HL-60/S4 (cell line): ENCODE measurements around the gene HPGDS.

Experiments
- in situ Hi-C: fragments of 300-500 bp; cut with MboI; formaldehyde crosslinking; loops from 2 replicates; pipeline ENCODE4 v1.14.3; 2022; ENCODE audit warnings: low sequenced_read_pairs

HPGDS gene

DNA sequence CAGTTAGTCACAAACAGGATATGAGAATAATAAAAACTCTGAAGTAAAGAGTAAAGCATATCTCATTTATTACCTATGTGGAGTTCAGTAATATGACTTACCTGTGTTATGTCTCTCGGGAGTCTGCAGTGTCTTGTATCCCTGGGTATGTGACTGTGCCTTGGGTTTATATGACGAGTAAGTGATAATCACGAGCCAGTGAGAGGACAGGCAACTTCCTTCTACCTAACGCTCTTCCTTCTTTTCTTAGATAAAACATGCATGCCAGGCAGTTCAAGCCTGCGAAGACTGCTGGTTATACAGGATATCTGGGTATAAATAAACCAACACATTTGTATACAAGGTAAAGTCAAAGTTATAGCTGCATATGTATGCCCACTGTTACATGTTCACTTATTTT, at the start of gene HPGDS:
Gene HPGDS, minus strand, starts transcription at position 143 of the 400 bp plus-strand sequence. CDS start 8,207 bp downstream, outside the sequence.
- in situ Hi-C loops, result no loop called here

DNA sequence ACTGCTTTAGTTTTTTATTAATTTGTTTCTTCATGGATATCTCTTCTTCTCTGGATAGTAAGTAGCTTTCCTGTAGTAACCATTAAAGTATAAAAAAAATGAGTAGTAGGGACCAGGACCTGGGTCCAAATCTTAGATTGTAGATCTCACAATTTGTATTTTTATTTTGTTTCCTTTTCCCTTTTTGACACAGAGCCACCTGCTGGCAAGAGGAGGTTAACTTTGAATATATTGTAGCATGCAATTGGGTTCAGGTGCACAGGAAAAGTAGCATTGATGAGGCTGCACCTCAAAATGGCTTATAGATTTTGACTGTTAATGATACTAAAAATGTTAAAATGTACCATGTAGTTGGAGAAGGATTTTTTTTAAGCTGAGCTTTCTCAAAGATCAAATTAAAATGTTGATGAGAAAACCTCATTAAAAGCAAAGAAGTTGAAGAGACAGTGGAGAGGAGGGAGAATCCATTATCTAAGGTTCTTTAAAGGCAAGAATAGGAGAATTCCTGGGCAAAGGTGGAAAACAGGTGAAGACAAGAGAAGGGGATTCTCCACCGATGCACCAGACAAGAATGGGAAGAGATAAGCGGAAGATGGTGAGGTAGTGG, 48.3 kb upstream of the HPGDS start:
- in situ Hi-C loops, result loop anchor here (25.0 kb wide), 1 partner anchor 604 kb away; no protein-coding TSS in a partner anchor

DNA sequence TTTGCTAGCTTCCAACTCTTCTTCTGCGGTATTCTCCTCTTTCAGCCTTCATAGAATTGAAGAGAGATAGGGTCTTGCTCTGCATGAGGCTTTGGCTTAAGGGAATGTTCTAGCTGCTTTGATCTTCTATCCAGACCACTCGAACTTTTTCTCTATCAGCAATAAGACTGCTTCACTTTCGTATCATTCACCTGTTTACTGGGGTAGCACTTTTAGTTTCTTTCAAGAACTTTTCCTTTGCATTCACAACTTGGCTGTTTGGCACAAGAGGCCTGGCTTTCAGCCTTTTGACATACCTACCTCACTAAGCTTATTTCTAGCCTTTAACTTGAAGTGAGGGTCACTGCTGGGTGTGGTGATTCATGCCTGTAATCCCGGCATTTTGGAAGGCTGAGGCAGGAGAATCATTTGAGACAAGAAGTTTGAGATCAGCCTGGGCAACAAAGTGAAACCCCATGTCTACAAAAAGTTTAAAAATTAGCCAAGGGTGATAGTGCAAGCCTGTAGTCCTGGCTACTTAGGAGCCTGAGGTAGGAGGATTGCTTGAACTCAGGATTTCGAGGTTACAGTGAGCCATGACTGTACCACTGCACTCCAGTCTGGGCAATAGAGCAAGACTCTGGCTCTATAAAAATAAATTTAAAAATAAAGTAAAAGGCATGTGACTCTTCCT, 47.1 kb upstream of the HPGDS start:
- in situ Hi-C loops, result loop anchor here (25.0 kb wide), 1 partner anchor 602 kb away; no protein-coding TSS in a partner anchor

DNA sequence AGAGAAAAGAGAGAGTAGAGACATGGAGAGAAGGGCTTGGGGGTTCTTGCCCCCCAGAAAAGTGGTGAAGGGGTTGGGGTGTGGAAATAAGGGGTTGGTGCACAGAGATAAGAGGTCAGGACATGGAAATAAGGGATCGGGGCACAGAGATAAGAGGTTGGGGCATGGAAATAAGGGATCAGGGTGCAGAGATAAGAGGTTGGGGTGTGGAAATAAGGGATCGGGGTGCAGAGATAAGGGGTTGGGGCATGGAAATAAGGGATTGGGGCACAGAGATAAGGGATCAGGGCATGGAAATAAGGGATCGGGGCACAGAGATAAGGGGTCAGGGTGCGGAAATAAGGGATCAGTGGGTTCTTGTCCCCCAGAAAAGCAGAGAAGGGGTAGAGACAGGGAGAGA, 45.3 kb upstream of the HPGDS start:
- in situ Hi-C loops, result loop anchor here (25.0 kb wide), 1 partner anchor 601 kb away; no protein-coding TSS in a partner anchor

DNA sequence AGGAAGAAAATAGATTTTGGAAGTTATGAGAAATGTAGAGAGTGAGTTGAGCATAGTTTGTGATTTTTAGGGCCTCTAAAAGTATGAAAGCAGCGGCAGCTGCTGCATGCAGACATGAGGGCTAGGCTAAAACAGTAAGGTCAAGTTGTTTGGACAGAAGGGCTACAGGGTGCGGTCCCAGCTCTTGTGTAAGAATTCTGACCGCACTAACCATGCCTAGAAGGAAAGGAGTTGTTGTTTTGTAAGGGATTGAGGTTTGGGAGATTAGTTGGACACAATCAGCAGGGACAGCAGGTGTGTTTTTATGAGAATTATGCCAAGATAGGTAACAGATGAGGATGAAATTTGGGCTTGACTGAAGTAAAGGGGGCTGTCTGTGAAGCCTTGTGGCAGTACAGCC, 42.8 kb upstream of the HPGDS start:
- in situ Hi-C loops, result loop anchor here (25.0 kb wide), 1 partner anchor 598 kb away; no protein-coding TSS in a partner anchor

DNA sequence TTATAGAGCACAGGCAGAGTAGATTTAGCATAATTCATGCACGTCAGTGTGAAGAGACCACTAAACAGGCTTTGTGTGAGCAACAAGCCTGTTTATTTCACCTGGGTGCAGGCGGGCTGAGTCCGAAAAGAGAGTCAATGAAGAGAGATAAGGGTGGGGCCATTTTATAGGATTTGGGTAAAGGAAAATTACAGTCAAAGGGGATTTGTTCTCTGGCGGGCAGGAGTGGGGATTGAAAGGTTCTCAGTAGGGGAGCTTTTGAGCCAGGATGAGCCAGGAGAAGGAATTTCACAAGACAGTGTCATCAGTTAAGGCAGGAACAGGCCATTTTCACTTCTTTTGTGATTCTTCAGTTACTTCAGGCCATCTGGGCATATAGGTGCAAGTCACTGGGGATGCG, 40.3 kb upstream of the HPGDS start:
- in situ Hi-C loops, result loop anchor here (25.0 kb wide), 1 partner anchor 596 kb away; no protein-coding TSS in a partner anchor

DNA sequence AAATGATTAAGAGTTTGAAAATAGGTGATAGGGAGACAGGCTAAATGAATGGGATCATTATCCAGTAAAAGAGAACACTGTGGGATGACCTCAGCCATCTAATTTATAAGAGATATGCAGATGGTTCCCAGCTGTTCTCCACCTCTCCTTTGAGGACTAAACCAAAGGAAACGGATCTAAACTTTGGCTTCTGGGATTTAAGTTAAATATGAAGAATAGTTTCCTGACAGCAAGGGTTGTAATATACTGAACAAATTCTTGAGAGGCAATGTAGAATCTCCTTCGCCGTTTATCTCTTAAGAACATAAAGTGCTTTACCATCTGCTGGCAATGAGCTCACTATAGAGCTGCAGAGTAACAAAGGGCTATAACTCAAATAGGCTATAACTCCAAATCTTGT, 35.4 kb upstream of the HPGDS start:
- in situ Hi-C loops, result loop anchor here (25.0 kb wide), 1 partner anchor 591 kb away; no protein-coding TSS in a partner anchor

DNA sequence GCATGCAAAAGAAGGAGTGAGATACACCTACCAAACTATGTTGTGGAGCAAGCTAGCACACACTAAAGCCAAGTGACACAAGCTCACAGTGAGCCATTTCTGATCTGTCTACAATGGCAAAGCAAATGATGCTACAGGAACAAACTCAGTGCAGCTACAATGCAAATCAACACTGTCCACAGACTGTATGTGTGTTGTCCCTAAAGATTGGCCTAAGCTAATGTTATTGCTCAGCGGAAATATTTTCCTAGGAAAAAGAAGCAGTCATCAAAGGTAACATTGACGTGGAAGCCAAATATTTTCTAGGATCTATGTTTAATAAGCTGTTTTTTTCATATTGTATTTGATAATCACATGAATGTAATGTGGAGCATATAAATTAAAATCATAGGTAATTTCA, 34.7 kb upstream of the HPGDS start:
- in situ Hi-C loops, result loop anchor here (25.0 kb wide), 1 partner anchor 590 kb away; no protein-coding TSS in a partner anchor

DNA sequence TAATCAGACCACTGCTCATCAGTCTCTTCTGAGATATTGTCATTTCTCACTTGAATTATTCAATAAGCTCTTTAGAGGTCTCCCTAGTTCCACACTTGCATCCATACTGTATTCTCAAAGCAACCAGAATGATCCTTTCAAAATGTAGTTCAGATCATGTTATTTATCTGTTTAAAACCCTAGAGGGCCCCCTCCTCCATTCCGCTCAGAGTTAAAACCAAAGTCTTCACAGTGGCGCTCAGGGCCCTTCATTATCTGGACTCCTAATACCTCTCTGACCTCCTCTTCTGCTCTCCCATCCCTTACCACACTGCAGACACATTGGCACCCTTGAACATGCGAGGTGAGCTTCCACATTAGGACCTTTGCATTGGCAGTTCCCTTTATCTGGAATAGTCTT, 32.7 kb upstream of the HPGDS start:
- in situ Hi-C loops, result loop anchor here (25.0 kb wide), 1 partner anchor 588 kb away; no protein-coding TSS in a partner anchor

DNA sequence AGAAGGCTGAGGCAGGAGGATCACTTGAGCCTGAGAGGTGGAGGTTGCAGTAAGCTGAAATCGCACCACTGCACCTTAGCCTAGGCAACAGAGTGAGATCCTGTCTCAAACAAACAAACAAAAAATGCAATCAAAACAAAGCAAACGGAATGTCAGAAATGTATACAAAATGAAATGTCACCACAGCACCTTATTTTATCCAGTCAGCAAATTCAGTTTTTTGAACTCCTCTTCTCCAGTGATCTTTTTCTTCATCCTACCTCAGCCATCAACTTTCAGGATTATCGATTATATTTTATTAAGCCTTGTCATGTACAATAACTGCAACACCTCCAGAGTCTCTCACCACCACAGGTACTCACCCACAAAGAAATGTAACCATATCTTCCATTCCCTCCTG, 31.1 kb upstream of the HPGDS start:
- in situ Hi-C loops, result no loop called here

DNA sequence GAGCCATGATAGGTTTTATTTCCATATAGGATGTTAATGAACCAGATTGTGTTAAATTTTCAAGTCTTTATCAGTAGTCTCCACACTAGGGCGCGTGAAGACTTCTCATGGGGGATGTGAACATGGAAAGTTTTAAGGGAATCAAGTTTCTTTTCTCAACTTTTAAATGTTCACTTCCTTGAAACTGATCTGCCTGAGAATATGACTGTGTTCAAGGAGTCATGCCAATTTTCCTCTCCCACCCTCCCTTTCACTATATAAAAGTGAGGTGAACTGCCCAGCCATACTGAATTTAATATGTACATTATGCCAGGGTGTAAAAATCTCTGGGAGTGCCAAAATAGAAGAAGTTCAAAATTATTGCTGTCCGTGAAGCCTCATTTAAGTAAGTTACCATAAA, 30.4 kb upstream of the HPGDS start:
- in situ Hi-C loops, result no loop called here

DNA sequence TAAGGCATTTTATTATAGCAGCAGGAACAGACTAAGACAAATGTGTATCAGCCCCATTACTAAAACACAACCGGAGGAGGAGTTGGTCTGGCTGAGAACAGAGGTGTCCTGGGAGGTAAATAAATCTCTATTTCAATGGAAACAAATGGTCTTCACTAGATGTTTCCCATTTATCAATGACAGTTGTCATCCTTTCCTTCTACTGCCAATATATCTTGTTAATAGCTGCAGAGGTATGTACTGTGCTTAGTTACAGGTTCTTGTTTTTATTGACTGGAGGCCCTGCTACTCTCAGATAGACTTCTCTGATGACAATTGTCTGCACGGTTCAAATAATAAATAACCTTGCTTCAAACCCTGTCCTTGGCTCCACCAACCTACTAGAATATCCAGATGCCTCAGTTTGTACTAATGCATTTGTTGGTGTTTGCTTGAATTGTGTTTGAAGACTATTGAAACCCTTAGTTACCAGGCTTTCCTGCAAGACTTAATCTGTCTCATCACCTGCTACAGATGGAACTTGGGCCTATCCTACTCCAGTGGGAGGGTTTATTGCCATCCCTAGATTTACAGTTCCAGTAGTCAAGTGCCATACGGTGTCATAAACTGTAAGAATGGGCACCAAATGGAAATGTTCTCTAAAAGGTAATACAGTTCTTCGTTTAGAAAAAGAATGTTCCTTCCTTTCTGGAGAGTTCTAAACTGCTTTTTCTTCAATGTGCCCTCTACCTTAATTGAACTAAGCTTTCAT, 29.8 kb upstream of the HPGDS start:
- in situ Hi-C loops, result no loop called here

DNA sequence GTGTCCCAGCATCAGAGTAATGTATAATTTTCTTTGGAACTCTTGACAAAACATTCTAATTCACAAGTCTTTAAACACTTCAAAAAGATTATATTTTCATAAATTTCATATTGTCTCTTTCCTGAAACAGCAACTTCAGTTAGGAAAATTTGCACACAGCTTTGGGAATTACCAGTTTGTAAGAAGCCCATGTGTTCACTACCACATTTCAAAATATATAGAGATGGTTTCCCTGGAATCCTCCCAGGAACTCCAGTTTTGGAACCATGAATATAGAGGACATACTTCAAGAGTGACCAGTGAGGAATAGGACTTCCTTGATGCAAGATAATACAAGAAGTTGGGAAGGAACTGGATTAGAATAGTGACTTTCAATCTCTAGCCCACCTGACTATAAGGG, 28.7 kb upstream of the HPGDS start:
- in situ Hi-C loops, result no loop called here

DNA sequence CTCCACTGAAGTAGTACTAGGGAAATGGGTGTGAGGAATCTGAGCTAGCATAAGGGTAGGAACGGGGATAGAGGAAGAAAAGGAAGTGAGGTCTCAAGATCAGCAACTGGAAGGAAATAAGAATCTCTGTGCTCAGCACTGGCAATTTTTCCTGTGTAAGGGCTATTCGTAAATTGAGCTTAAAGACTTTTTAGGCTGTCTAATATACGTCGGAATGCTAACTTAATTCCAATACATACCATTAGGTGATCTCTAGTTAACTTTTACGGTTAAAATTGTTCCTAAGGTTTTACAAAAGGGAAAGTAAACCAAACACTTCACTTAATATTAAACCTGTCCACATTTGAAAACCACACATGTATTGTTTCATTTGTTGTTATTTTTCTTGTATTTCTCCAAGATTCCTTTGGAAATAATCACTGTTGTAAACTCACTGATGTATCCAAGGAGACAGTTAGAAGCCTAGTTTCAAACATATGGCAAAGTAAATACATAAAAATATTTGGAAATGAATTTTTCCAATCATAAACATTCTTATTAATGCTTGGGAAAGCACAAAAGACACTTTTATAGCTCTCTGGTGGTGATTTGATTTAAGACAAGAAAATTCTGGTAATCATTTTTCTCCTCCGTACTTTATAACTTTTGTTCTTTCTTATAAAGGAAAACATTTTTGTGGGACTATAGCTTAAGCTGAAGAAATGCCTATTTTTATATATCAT, 28.1 kb upstream of the HPGDS start:
- in situ Hi-C loops, result no loop called here

DNA sequence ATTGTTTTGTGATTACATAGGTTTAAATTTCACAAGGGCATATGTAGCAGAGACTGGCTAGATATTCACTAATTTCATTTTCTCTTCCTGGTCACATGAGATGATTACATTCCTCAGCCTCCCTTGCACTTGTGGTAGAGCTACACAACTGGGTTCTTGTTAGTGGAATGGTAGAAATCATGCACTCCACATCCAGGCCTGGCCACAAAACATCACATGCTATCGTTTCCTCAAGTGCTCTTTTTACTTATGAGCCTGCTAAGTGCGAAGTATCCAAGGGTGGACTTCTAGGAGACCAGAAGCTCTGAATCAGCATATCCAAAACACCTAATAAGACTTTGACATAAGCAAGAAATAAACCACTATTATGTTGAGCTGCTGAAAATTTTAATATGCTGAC, 26.4 kb upstream of the HPGDS start:
- in situ Hi-C loops, result no loop called here

DNA sequence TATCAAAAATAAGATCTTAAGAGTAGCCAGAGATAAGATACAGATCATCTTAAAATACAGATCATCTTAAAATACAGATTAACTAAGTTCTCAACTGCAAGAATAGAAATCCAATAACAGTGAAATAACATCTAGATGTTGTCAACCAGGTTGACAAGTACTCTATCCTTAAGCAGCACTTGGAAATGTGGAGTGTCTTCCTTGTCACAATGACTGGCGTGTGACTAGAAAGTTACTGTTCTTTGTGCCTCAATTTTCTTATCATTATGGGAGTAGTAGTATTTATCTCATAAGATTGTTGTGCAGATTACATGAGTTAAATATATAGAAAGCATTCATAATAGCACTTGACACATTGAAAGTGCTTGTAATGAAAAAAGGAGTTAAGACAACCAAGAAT, 25.8 kb upstream of the HPGDS start:
- in situ Hi-C loops, result no loop called here

DNA sequence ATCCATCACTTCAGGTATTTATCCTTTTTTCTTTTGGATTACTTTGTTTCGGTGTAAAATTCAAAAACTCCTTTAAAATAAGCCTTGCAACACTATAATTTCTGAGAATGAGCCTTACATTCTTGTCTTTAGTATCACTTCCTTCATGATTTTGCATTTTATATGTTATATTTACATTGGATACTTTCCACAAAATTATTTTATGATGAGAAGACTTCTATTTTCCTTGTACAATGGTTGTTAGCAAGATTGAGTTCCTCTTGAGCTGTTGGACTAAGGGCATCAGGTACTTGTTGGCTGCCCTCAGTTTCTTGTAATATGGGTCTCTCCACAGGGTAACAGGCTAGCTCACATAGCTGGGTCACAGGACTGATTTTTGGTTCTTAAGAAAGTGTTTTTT, 22.7 kb upstream of the HPGDS start:
- in situ Hi-C loops, result no loop called here

DNA sequence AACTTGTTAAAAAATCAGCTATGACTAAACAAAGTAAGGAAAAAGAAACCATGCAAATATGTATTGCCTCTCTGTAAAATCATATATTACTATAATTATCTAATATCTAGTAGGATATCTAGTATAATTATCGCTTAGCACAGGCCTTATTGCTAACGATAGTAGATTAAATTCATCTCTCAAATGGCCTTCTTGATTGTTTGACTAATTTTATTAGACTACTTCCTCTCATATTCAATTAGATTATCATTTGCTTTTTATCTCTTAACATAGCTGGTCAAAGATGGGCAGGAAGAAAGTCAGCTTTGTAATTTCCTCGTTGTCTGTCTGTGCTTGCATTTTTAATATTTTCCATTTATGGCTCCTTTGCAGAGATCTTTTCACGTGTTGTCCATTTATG, 21.9 kb upstream of the HPGDS start:
- in situ Hi-C loops, result no loop called here

DNA sequence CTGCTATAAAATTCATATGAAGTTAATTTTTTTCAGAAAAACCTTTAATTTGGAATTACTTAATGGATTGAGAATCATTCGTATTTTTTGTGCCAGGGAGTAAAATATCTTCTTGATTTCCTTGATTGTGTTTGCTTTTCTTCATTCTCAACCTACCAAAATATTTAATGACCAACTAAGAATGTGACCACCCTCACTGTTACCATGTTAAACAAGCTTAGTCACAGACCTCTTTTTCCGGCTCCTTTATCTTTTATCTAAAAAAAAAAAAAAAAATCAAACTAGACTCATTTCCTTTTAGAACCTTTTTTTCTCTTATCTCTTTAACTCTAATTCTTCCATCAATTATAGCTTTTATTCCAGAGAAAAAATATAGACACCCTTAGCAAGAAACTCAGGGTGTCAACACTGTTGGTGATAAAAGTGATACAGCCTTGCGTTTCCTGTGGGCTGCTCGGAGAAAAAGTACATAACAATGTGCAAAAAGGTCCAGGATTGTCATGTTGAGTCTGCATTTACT, 20.6 kb upstream of the HPGDS start:
- in situ Hi-C loops, result no loop called here

DNA sequence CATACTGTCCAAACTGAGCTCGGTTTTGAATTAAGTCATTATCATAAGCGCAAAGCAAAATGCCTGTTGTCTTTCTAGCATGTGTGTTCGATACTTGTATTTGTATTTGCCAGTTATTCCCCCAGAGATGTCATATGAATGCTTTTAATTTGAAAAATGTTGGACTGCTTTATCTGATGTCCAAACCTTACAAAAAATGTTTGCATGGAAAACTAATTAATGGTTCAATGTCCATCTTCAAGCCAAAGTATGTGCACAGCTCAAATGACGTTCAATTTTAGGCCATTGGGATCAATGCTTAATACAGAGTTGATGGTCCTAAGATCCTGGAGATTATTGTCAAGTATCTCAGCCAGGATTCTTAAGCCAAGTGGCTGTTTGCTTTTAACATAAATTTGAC, 17.2 kb upstream of the HPGDS start:
- in situ Hi-C loops, result no loop called here

DNA sequence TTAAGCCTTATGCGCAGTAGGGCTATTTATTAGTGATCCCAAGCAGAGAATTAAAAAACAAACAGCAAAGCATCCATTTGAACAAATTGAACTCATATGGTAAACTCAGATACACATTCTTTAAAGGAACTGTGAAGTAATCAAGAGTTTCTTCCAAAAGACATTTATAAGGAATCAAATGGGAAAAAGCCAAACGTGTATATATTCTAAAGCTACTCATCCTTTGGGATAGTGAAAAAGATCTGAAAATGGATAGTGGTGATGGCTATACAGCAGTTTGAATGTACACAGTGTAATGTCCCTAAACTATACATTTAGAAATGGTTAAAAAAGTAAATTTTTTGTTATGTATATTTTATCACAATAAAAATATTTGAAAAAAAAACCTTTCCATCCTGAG, 16.6 kb upstream of the HPGDS start:
- in situ Hi-C loops, result no loop called here
